Heart left ventricle (tissue), 16 donors: ENCODE results near the gene SMIM3. TPM values are rescaled to one million over a fixed set of nuclear protein-coding genes. Genes with fewer than 3 reads are reported as not detected.
A peak's percentile ranks its signal among the peaks of the same experiment; 100 is the strongest.

Experiments
- ATAC-seq, 4 donors: fragments of 200-7000 bp; cut with Tn5 transposase; one replicate each; pipeline ENCODE4 v1.9.1; 2020 to 2022; ENCODE audit warnings: moderate library complexity in 4 of 4, mild to moderate bottlenecking in 3 of 4, moderate number of reproducible peaks in 1 of 4
- DNase-seq, 5 donors: peaks; one replicate each; pipeline ENCODE4 v3.0.0-alpha.2; 2020
- H3K27ac ChIP-seq, 12 donors: fragments of 200-600 bp; sonication (generic) in 4 of 12; one replicate each; pipeline versions ENCODE4 v1.5.0 to v1.8.0; 2016 to 2022; ENCODE audit warnings: mild to moderate bottlenecking in 2 of 12
- H3K27me3 ChIP-seq, 9 donors: fragments of 200-600 bp; sonication (generic) in 2 of 9; one replicate each; pipeline versions ENCODE4 v1.5.1 to v1.8.0; 2016 to 2022; ENCODE audit warnings: mild to moderate bottlenecking in 3 of 9
- H3K36me3 ChIP-seq, 9 donors: fragments of 200-600 bp; sonication (generic) in 2 of 9; one replicate each; pipeline versions ENCODE4 v1.5.0 to v1.8.0; 2018 to 2022; ENCODE audit warnings: mild to moderate bottlenecking in 2 of 9
- H3K4me1 ChIP-seq, 12 donors: fragments of 200-600 bp; sonication (generic) in 4 of 12; one replicate each; pipeline versions ENCODE4 v1.5.0 to v1.8.0; 2016 to 2022; ENCODE audit warnings: mild to moderate bottlenecking in 3 of 12
- H3K4me3 ChIP-seq, 12 donors: fragments of 200-600 bp; sonication (generic) in 4 of 12; one replicate each; pipeline versions ENCODE4 v1.5.0 to v1.8.0; 2017 to 2022; ENCODE audit warnings: mild to moderate bottlenecking in 9 of 12, moderate library complexity in 4 of 12
- H3K9me3 ChIP-seq, 12 donors: fragments of 200-600 bp; sonication (generic) in 4 of 12; one replicate each; pipeline versions ENCODE4 v1.5.0 to v1.8.0; 2016 to 2022; ENCODE audit warnings: mild to moderate bottlenecking in 1 of 12
- POLR2A ChIP-seq, 2 donors: fragments of 450-650 bp; IDR thresholded peaks; one replicate each; pipeline ENCODE4 v1.6.1; 2017; ENCODE audit warnings: antibody characterized with exemption in 2 of 2, mild to moderate bottlenecking in 2 of 2, moderate library complexity in 2 of 2
- WGBS, 4 donors: extraction: QIAGEN DNeasy Blood & Tissue Kit in 2 of 4; methylation state at CpG; one replicate each; pipeline versions ENCODE4 v1.1.5 to v1.1.7; 2013 to 2018; 5-methylcytosine and 5-hydroxymethylcytosine counted together
- intact Hi-C, 10 donors: fragments of 100-400 bp; cut with DNase I; formaldehyde crosslinking; loops; one replicate each; pipeline versions ENCODE4 v1.11.1 to v1.14.2; 2022
- long read RNA-seq, 3 donors: library from polyadenylated mRNA; unstranded; transcript quantifications; one replicate each; pipeline ENCODE4 v2.0.0, GENCODE V29; 2020 to 2021
- polyA plus RNA-seq, 2 donors: library from polyadenylated mRNA; stranded (reverse); fragments of 200-250 nt; gene quantifications; one replicate each; pipeline ENCODE4 v1.2.3, GENCODE V29; 2013
- total RNA-seq, 9 donors: library from RNA; depleted of rRNA in 2 of 9; stranded (reverse); fragments of >200 nt in 2 of 9; fragmentation: NEBNext Ultra II Directional in 3 of 9; extraction: Animal tissue kit (Norgen Biotek cat#: 25700) in 3 of 9; gene quantifications; one replicate each; pipeline versions ENCODE4 v1.1.0 to v1.2.4, GENCODE V29; 2016 to 2023
- TF ChIP-seq, protein P1 (sequence below), 12 donors: fragments of 200-600 bp; sonication (generic) in 4 of 12; IDR thresholded peaks; one replicate each; pipeline versions ENCODE4 v1.5.0 to v1.8.0; 2018 to 2022; ENCODE audit warnings: antibody characterized with exemption in 12 of 12, mild to moderate bottlenecking in 5 of 12
- donor health status: ischemic (EF 13 %, LVEDD 7.1; RV severe dilation, severe dysfunction).
- donor health status: healthy with polysubstance abuse.
- donor health status: DM: no; HTN: yes; CAD: no.
- donor health status: DM: no; HTN: no; CAD: no.
- donor health status: ischemic (EF 25% LVEDD 6.9; RV normal size, moderate dysfunction).
- donor health status: ischemic (EF 25% LVEDD 5.7; RV mildly dilated, moderate dysfunction).
- donor health status: healthy.
- donor health status: DM: yes; HTN: yes; CAD: no.
- donor health status: ischemic (EF 35%, LVEDD 5.7; RV mildly dilated, moderate dysfunction).
- donor health status: nonischemic (EF 11% LVEDD 7.7; RV severe dilation, severe dysfunction).
- donor health status: DM: yes; HTN: yes; CAD: no.
- donor health status: PGD.
- donor health status: ischemic (EF 29% LVEDD 5.4; RV normal size, mild dysfunction).
- donor health status: nonischemic (EF 23%, LVEDD 6.1; RV moderate dilation, normal function).

SMIM3 gene
- total RNA-seq: 10 to 100 TPM in 7 of 9 donors, 1 to 10 TPM in 2; 7.1 to 27.3 (median 19.1) TPM
- polyA plus RNA-seq: 10 to 100 TPM; 16.0 to 45.6 TPM
- long read RNA-seq, donor 1, transcript SMIM3-201 (2 exons, 2,332 nt): major isoform, 24 of 26 reads
- long read RNA-seq, donor 1, partial matches to known transcripts: 0 of 26 reads
- long read RNA-seq, donor 1, other reads (novel, unspliced or antisense): 2 of 26 reads
- long read RNA-seq, donor 2, transcript SMIM3-201 (2 exons, 2,332 nt): major isoform, 136 of 140 reads
- long read RNA-seq, donor 2, partial matches to known transcripts: 0 of 140 reads
- long read RNA-seq, donor 2, other reads (novel, unspliced or antisense): 4 of 140 reads
- long read RNA-seq, donor 3, transcript SMIM3-201 (2 exons, 2,332 nt): major isoform, 14 of 15 reads
- long read RNA-seq, donor 3, partial matches to known transcripts: 1 of 15 reads
- long read RNA-seq, donor 3, other reads (novel, unspliced or antisense): 0 of 15 reads

GRCh38 chr5:150778517-150779396, at the start of gene SMIM3:
Gene SMIM3 (plus strand): TSS chr5:150778757. CDS start chr5:150795441, 16,684 bp downstream.
- ATAC-seq: peak; percentile 77 to 88 (median 84)
- intact Hi-C loops: loop anchor here in 3 of 10 donors (1.0 to 2.0 kb wide), 4 partner anchors 19 to 78 kb away; partner anchors contain the start of genes DCTN4 (in 2 of the 3) and RBM22 (in 1 of the 3)

GRCh38 chr5:150729859-150730258, 48.7 kb upstream of the SMIM3 start:
- 85 to 97% (median 96%) methylated on average over 4 of the region's 4 CpGs for WGBS, 4 donors
- intact Hi-C loops: no loop called here

More at GRCh38 chr5:150778517-150779396, at the start of gene SMIM3:
- peak; percentile 87 to 93 (median 88) for DNase-seq
- TF ChIP-seq, protein P1, sequence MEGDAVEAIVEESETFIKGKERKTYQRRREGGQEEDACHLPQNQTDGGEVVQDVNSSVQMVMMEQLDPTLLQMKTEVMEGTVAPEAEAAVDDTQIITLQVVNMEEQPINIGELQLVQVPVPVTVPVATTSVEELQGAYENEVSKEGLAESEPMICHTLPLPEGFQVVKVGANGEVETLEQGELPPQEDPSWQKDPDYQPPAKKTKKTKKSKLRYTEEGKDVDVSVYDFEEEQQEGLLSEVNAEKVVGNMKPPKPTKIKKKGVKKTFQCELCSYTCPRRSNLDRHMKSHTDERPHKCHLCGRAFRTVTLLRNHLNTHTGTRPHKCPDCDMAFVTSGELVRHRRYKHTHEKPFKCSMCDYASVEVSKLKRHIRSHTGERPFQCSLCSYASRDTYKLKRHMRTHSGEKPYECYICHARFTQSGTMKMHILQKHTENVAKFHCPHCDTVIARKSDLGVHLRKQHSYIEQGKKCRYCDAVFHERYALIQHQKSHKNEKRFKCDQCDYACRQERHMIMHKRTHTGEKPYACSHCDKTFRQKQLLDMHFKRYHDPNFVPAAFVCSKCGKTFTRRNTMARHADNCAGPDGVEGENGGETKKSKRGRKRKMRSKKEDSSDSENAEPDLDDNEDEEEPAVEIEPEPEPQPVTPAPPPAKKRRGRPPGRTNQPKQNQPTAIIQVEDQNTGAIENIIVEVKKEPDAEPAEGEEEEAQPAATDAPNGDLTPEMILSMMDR (IDR thresholded peaks at IDR 0.05): peak in 11 of 12 donors; percentile 12 to 60 (median 38)
- TF ChIP-seq POLR2A (IDR thresholded peaks at IDR 0.05): peak in 1 of 2 donors; percentile 69
- peak within 1 kb of the TSS; percentile 79 to 93 (median 90) for H3K27ac ChIP-seq
- peaks cover 9 to 60% (median 42%) of the 10 kb centered on the region in 12 donors for H3K4me1 ChIP-seq
- H3K27me3 ChIP-seq: no peaks in the 10 kb centered on the region
- H3K9me3 ChIP-seq: no peaks in the 10 kb centered on the region
- H3K36me3 ChIP-seq: no peaks in the 10 kb centered on the region
- peak within 1 kb of the TSS; percentile 57 to 87 (median 75) for H3K4me3 ChIP-seq
- 0 to 1% (median 1%) methylated on average over 34 to 59 of the region's 59 CpGs for WGBS, 4 donors

GRCh38 chr5:150731669-150732242, 46.8 kb upstream of the SMIM3 start:
- no peak overlapping the region for H3K4me3 ChIP-seq
- H3K27me3 ChIP-seq: no peaks in the 10 kb centered on the region
- TF ChIP-seq, protein P1 (IDR thresholded peaks at IDR 0.05): no peak
- TF ChIP-seq POLR2A (IDR thresholded peaks at IDR 0.05): no peak
- 86 to 91% (median 90%) methylated on average over 6 of the region's 6 CpGs for WGBS, 4 donors
- DNase-seq (no peak), ATAC-seq (peak in 3 of 4 donors; percentile 46 to 75 (median 75))
- H3K36me3 ChIP-seq: peaks cover 0 to 96% (median 66%) of the 10 kb centered on the region in 9 donors
- intact Hi-C loops: no loop called here
- H3K9me3 ChIP-seq: peaks cover 0 to 9% (median 0%) of the 10 kb centered on the region in 12 donors
- H3K4me1 ChIP-seq: peaks cover 0 to 45% (median 0%) of the 10 kb centered on the region in 12 donors
- H3K27ac ChIP-seq: peak overlapping the region in 1 of 12 donors; percentile 92

More at GRCh38 chr5:150729859-150730258, 48.7 kb upstream of the SMIM3 start:
- Histone ChIP-seq H3K36me3 (peaks cover 0 to 96% (median 84%) of the 10 kb centered on the region in 9 donors), H3K27me3 (no peaks in the 10 kb centered on the region), H3K9me3 (no peaks in the 10 kb centered on the region), H3K27ac (no peak overlapping the region), H3K4me1 (peaks cover 0 to 35% (median 0%) of the 10 kb centered on the region in 12 donors), H3K4me3 (no peak overlapping the region)
- no peak for TF ChIP-seq POLR2A (IDR thresholded peaks at IDR 0.05)
- TF ChIP-seq, protein P1 (IDR thresholded peaks at IDR 0.05): no peak
- ATAC-seq (no peak), DNase-seq (no peak)
